ENCODE results near the gene OR9Q2. TPM values are rescaled to one million over a fixed set of nuclear protein-coding genes. Genes with fewer than 3 reads are reported as not detected.

The OR9Q2 gene
- total RNA-seq, 1 donor from 2014 or later = not detected

GRCh38 chr11:58164389-58164788 is 24.5 kb upstream of the OR9Q2 start:
- Histone ChIP-seq H4K20me1 (ENCODE audit: low read depth) (no peaks in the 10 kb centered on the region), H3K36me3 (no peaks in the 10 kb centered on the region), H3K27ac (no peak overlapping the region), H3K9me3 (ENCODE audit: low read depth) (no peaks in the 10 kb centered on the region), H3K9ac (no peak overlapping the region), H3K4me3 (no peak overlapping the region), H3K79me2 (ENCODE audit: low read depth) (no peaks in the 10 kb centered on the region), H2AFZ (replicated peaks) (no peak overlapping the region), H3F3A (ENCODE audit: low read depth) (no peaks in the 10 kb centered on the region), H3K4me2 (no peak overlapping the region), H3K4me1 (no peaks in the 10 kb centered on the region), H3K27me3 (no peaks in the 10 kb centered on the region)
- no peaks in the 10 kb centered on the region for H3K36me3 Mint-ChIP-seq
- no peaks in the 10 kb centered on the region for H3K4me1 Mint-ChIP-seq
- DNase-seq (ENCODE audit: low spot score) = no peak
- H3K27ac Mint-ChIP-seq = no peak overlapping the region
- TF ChIP-seq EZH2phosphoT487 (IDR thresholded peaks at IDR 0.05) (no peak), CTCF (IDR thresholded peaks at IDR 0.05) (no peak), EZH2 (IDR thresholded peaks at IDR 0.05) (no peak)
- H3K9me3 Mint-ChIP-seq = no peaks in the 10 kb centered on the region
- H3K4me3 Mint-ChIP-seq = no peak overlapping the region
- H3K27me3 Mint-ChIP-seq (ENCODE audit: insufficient read depth, low read depth) = peaks cover 4% of the 10 kb centered on the region

GRCh38 chr11:58164990-58165389 is 23.9 kb upstream of the OR9Q2 start:
- DNase-seq (ENCODE audit: low spot score) = no peak
- Histone ChIP-seq H4K20me1 (ENCODE audit: low read depth) (no peaks in the 10 kb centered on the region), H2AFZ (replicated peaks) (no peak overlapping the region), H3K36me3 (no peaks in the 10 kb centered on the region), H3K27me3 (no peaks in the 10 kb centered on the region), H3K4me2 (no peak overlapping the region), H3K4me3 (no peak overlapping the region), H3K4me1 (no peaks in the 10 kb centered on the region), H3K27ac (no peak overlapping the region), H3K9me3 (ENCODE audit: low read depth) (no peaks in the 10 kb centered on the region), H3K79me2 (ENCODE audit: low read depth) (no peaks in the 10 kb centered on the region), H3F3A (ENCODE audit: low read depth) (no peaks in the 10 kb centered on the region), H3K9ac (no peak overlapping the region)
- H3K4me1 Mint-ChIP-seq = no peaks in the 10 kb centered on the region
- TF ChIP-seq CTCF (IDR thresholded peaks at IDR 0.05) (no peak), EZH2 (IDR thresholded peaks at IDR 0.05) (no peak), EZH2phosphoT487 (IDR thresholded peaks at IDR 0.05) (no peak)
- no peak overlapping the region for H3K27ac Mint-ChIP-seq
- no peaks in the 10 kb centered on the region for H3K9me3 Mint-ChIP-seq
- no peaks in the 10 kb centered on the region for H3K36me3 Mint-ChIP-seq
- H3K27me3 Mint-ChIP-seq (ENCODE audit: insufficient read depth, low read depth) = peaks cover 4% of the 10 kb centered on the region
- no peak overlapping the region for H3K4me3 Mint-ChIP-seq

- no peak overlapping the region for H3K27ac Mint-ChIP-seq
- no peak for TF ChIP-seq EZH2phosphoT487 (IDR thresholded peaks at IDR 0.05)
- TF ChIP-seq EZH2 (IDR thresholded peaks at IDR 0.05) = no peak
- no peak for TF ChIP-seq CTCF (IDR thresholded peaks at IDR 0.05)
- DNase-seq (ENCODE audit: low spot score) = no peak
- no peaks in the 10 kb centered on the region for H3K36me3 Mint-ChIP-seq
- no peak overlapping the region for H3K4me2 ChIP-seq
- no peaks in the 10 kb centered on the region for H3K36me3 ChIP-seq
- no peaks in the 10 kb centered on the region for H3K9me3 ChIP-seq (ENCODE audit: low read depth)
- peaks cover 2% of the 10 kb centered on the region for H3K27me3 Mint-ChIP-seq (ENCODE audit: insufficient read depth, low read depth)
- no peaks in the 10 kb centered on the region for H3K27me3 ChIP-seq
- H4K20me1 ChIP-seq (ENCODE audit: low read depth) = no peaks in the 10 kb centered on the region
- H3K79me2 ChIP-seq (ENCODE audit: low read depth) = no peaks in the 10 kb centered on the region
- no peak overlapping the region for H3K27ac ChIP-seq
- no peak overlapping the region for H3K9ac ChIP-seq
- H3K4me1 ChIP-seq = no peaks in the 10 kb centered on the region
- H2AFZ ChIP-seq (replicated peaks) = no peak overlapping the region
- no peak overlapping the region for H3K4me3 Mint-ChIP-seq
- no peaks in the 10 kb centered on the region for H3F3A ChIP-seq (ENCODE audit: low read depth)
- no peak overlapping the region for H3K4me3 ChIP-seq
- H3K9me3 Mint-ChIP-seq = no peaks in the 10 kb centered on the region
- H3K4me1 Mint-ChIP-seq = no peaks in the 10 kb centered on the region
Measured at GRCh38 chr11:58165504-58166106, 23.3 kb upstream of the OR9Q2 start.
